Suprapubic skin (tissue), 4 donors: ENCODE results near the gene IGF2R. TPM values are rescaled to one million over a fixed set of nuclear protein-coding genes. Genes with fewer than 3 reads are reported as not detected.

Experiments
- DNase-seq, 2 donors: peaks; one replicate each; pipeline ENCODE4 v3.0.0-alpha.2; 2019; ENCODE audit warnings: low spot score in 2 of 2
- H3K27ac ChIP-seq: fragments of 200-600 bp; sonication (generic); one replicate; pipeline ENCODE4 v1.5.1; 2019
- H3K27me3 ChIP-seq: fragments of 200-600 bp; sonication (generic); one replicate; pipeline ENCODE4 v1.5.1; 2019
- H3K36me3 ChIP-seq: fragments of 200-600 bp; sonication (generic); one replicate; pipeline ENCODE4 v1.5.1; 2019
- H3K4me1 ChIP-seq: fragments of 200-600 bp; sonication (generic); one replicate; pipeline ENCODE4 v1.5.1; 2019
- H3K4me3 ChIP-seq: fragments of 200-600 bp; sonication (generic); one replicate; pipeline ENCODE4 v1.5.1; 2019; ENCODE audit warnings: mild to moderate bottlenecking
- H3K9me3 ChIP-seq: fragments of 200-600 bp; sonication (generic); one replicate; pipeline ENCODE4 v1.5.1; 2019
- EP300 ChIP-seq: sonication (generic); formaldehyde crosslinking; IDR thresholded peaks from one replicate; pipeline ENCODE4 v1.6.1; 2017; ENCODE audit warnings: antibody characterized with exemption
- POLR2A ChIP-seq, 2 donors: fragments of 450-650 bp; IDR thresholded peaks; one replicate each; pipeline ENCODE4 v1.6.1; 2017; ENCODE audit warnings: antibody characterized with exemption in 2 of 2, mild to moderate bottlenecking in 2 of 2, moderate library complexity in 2 of 2
- POLR2AphosphoS5 ChIP-seq, 3 donors: sonication (generic); formaldehyde crosslinking; IDR thresholded peaks; one replicate each; pipeline ENCODE4 v1.6.1; 2017; ENCODE audit warnings: antibody characterized with exemption in 3 of 3
- WGBS: methylation state at CpG from one replicate; pipeline ENCODE4 v1.1.5; 2018; 5-methylcytosine and 5-hydroxymethylcytosine counted together
- total RNA-seq, 4 donors: library from RNA; depleted of rRNA; stranded (reverse); fragments of >200 nt; gene quantifications; one replicate each; pipeline ENCODE4 v1.1.0, GENCODE V29; 2016
- TF ChIP-seq, protein P1 (sequence below), 2 donors: fragments of 200-600 bp in 1 of 2; fragments of 450-650 bp in 1 of 2; sonication (generic) in 1 of 2; IDR thresholded peaks; one replicate each; pipeline ENCODE4 v1.5.1; 2016 to 2019; ENCODE audit warnings: antibody characterized with exemption in 2 of 2, mild to moderate bottlenecking in 1 of 2, moderate library complexity in 1 of 2

IGF2R gene
- total RNA-seq, 4 donors from 2014 or later = 58.2 to 137 (median 90.6) TPM

DNA sequence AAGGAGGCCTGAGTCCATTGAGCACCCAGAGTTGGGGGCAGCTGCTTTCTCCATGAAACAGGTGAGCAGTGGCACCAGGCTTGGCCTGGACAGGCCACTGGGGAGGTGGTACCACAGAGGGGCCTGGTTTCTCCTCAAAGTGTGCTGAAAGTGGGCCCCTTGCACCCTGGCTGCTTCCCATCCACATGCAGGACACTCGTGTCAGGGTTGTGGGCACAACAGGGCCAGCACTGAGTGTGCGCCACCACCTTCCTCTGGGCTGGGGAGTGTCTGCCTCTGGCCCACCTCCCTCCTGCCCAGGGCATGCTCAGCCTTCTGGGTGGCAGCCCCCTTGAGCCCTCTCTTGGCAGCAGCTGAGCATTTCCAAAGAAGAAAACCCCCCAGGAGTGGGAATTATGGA, 147.5 kb downstream of the IGF2R start:
- H3K27ac ChIP-seq = no peak overlapping the region
- H3K36me3 ChIP-seq = peaks cover 10% of the 10 kb centered on the region
- H3K4me3 ChIP-seq = no peak overlapping the region
- TF ChIP-seq POLR2A (IDR thresholded peaks at IDR 0.05) (no peak), POLR2AphosphoS5 (IDR thresholded peaks at IDR 0.05) (no peak), EP300 (no peak)
- TF ChIP-seq, protein P1, sequence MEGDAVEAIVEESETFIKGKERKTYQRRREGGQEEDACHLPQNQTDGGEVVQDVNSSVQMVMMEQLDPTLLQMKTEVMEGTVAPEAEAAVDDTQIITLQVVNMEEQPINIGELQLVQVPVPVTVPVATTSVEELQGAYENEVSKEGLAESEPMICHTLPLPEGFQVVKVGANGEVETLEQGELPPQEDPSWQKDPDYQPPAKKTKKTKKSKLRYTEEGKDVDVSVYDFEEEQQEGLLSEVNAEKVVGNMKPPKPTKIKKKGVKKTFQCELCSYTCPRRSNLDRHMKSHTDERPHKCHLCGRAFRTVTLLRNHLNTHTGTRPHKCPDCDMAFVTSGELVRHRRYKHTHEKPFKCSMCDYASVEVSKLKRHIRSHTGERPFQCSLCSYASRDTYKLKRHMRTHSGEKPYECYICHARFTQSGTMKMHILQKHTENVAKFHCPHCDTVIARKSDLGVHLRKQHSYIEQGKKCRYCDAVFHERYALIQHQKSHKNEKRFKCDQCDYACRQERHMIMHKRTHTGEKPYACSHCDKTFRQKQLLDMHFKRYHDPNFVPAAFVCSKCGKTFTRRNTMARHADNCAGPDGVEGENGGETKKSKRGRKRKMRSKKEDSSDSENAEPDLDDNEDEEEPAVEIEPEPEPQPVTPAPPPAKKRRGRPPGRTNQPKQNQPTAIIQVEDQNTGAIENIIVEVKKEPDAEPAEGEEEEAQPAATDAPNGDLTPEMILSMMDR (IDR thresholded peaks at IDR 0.05) = no peak
- H3K27me3 ChIP-seq = no peaks in the 10 kb centered on the region
- DNase-seq = no peak
- 100% methylated on average over 1 of the region's 2 CpGs for WGBS
- H3K9me3 ChIP-seq = no peaks in the 10 kb centered on the region
- no peaks in the 10 kb centered on the region for H3K4me1 ChIP-seq

DNA sequence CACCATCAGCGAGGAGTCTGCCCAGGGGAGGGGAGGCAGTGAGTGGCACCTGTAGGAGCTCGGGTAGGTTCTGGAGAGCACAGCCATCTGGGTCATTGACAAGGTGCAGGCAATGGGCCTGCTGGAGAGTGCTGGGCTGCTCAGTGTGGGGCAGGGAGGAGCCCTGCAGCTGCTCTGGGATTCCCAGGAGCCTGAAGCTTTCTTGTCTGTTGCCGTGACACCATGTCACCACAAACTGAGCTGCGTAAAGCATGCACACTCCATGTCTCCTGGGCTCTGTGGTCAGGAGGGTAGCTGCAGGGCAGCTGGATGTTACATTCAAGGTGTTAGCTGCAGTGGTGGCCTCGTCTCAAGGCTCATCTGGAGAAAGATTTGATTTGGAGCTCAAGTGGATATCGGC, 148.3 kb downstream of the IGF2R start:
- Histone ChIP-seq H3K27ac (no peak overlapping the region), H3K27me3 (no peaks in the 10 kb centered on the region), H3K9me3 (no peaks in the 10 kb centered on the region), H3K4me1 (no peaks in the 10 kb centered on the region), H3K36me3 (peaks cover 10% of the 10 kb centered on the region), H3K4me3 (no peak overlapping the region)
- TF ChIP-seq POLR2A (IDR thresholded peaks at IDR 0.05) (no peak), EP300 (no peak), POLR2AphosphoS5 (IDR thresholded peaks at IDR 0.05) (no peak)
- TF ChIP-seq, protein P1 (IDR thresholded peaks at IDR 0.05) = no peak
- DNase-seq = no peak
- WGBS = 98% methylated on average over 4 of the region's 6 CpGs

GRCh38 chr6:160118620-160119229, 149.8 kb downstream of the IGF2R start:
- no peak for DNase-seq
- Histone ChIP-seq H3K36me3 (peaks cover 10% of the 10 kb centered on the region), H3K4me1 (no peaks in the 10 kb centered on the region), H3K4me3 (no peak overlapping the region), H3K9me3 (no peaks in the 10 kb centered on the region), H3K27ac (no peak overlapping the region), H3K27me3 (no peaks in the 10 kb centered on the region)
- 78% methylated on average over 5 of the region's 5 CpGs for WGBS
- TF ChIP-seq POLR2A (IDR thresholded peaks at IDR 0.05) (no peak), POLR2AphosphoS5 (IDR thresholded peaks at IDR 0.05) (no peak), EP300 (no peak)
- TF ChIP-seq, protein P1 (IDR thresholded peaks at IDR 0.05) = no peak

DNA sequence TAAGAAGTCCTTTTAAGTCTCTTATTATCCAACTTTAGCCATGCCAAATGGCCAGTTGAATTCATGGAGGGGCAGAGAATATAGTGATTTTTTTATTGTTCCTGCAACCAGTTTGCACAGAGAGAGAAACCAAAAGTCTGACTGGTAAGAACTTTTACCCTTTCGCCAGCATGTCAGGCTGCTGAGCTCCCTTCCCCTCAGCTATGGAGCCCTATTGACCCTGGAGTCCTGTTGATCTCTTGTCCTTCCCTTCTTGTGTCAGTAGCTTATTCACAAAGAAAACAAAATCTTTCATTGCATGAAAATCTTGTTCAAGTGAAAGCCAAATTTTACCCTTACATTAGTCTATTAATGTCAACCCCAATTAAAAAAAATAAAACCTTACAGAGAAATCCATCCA, 151.2 kb downstream of the IGF2R start:
- TF ChIP-seq POLR2AphosphoS5 (IDR thresholded peaks at IDR 0.05) (no peak), EP300 (no peak), POLR2A (IDR thresholded peaks at IDR 0.05) (no peak)
- TF ChIP-seq, protein P1 (IDR thresholded peaks at IDR 0.05) = no peak
- H3K27ac ChIP-seq = no peak overlapping the region
- no peak overlapping the region for H3K4me3 ChIP-seq

DNA sequence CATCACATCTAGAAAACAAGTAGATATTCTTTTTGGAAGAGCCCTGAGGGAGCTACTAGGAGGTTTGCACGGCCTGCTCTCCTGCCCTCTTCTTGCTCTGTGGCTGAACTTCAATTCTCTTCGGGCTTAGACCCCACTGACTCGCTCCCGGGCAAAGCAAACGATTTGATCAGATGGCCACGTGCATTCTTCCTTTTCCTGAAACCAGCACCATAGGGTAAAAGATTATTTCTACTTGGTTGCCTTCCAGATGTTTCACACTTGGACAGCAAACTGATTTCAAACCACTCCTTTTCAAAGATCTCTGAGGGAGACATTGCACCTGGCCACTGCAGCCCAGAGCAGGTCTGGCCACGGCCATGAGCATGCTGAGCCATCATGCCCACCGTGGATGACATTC, 152.7 kb downstream of the IGF2R start, which contains the start of gene SLC22A1:
SLC22A1 (plus strand) TSS at position 258 of the 400 bp plus-strand sequence; CDS start at position 379, 121 bp downstream.
- TF ChIP-seq, protein P1 (IDR thresholded peaks at IDR 0.05) = no peak
- TF ChIP-seq POLR2A (IDR thresholded peaks at IDR 0.05) = no peak
- TF ChIP-seq EP300 = no peak
- no peak for TF ChIP-seq POLR2AphosphoS5 (IDR thresholded peaks at IDR 0.05)
- WGBS = 79% methylated on average over 8 of the region's 8 CpGs

More for the DNA sequence above, 151.2 kb downstream of the IGF2R start:
- no peaks in the 10 kb centered on the region for H3K4me1 ChIP-seq
- H3K36me3 ChIP-seq = peaks cover 10% of the 10 kb centered on the region
- no peaks in the 10 kb centered on the region for H3K27me3 ChIP-seq
- WGBS = 89% methylated on average over 1 of the region's 1 CpG
- DNase-seq = no peak
- H3K9me3 ChIP-seq = no peaks in the 10 kb centered on the region

More for the DNA sequence above, 152.7 kb downstream of the IGF2R start, which contains the start of gene SLC22A1:
- H3K9me3 ChIP-seq = no peaks in the 10 kb centered on the region
- DNase-seq = no peak
- H3K4me1 ChIP-seq = no peaks in the 10 kb centered on the region
- no peak within 1 kb of the TSS for H3K27ac ChIP-seq
- peaks cover 7% of the 10 kb centered on the region for H3K36me3 ChIP-seq
- no peak within 1 kb of the TSS for H3K4me3 ChIP-seq
- H3K27me3 ChIP-seq = no peaks in the 10 kb centered on the region
